HEK293T (cell line): ENCODE results near the gene MT1X.

Experiments
- CTCF ChIA-PET: fragments of 350-600 bp; formaldehyde crosslinking; extraction: SDS; loops from one replicate; lab custom pipeline; 2021; ENCODE audit warnings: antibody characterized with exemption, inconsistent platforms; lab: Yijun Ruan, JAX
- POLR2A ChIA-PET: fragments of 350-600 bp; formaldehyde crosslinking; extraction: SDS; loops from one replicate; lab custom pipeline; 2020; ENCODE audit warnings: antibody characterized with exemption, inconsistent platforms; lab: Yijun Ruan, JAX
- DNase-seq: peaks from one replicate; pipeline ENCODE4 v3.0.0; 2012; ENCODE audit warnings: mixed read lengths; ENCODE audit errors: extremely low spot score
- ARNT ChIP-seq: fragments of 450-650 bp; IDR thresholded peaks from 2 replicates; pipeline ENCODE4 v1.6.1; 2017; ENCODE audit warnings: mild to moderate bottlenecking
- BHLHE40 ChIP-seq: fragments of 450-650 bp; IDR thresholded peaks from 2 replicates; pipeline ENCODE4 v1.6.1; 2016; ENCODE audit warnings: mild to moderate bottlenecking, moderate library complexity, borderline replicate concordance
- CTBP1 ChIP-seq: fragments of 450-650 bp; IDR thresholded peaks from 2 replicates; pipeline ENCODE4 v1.6.1; 2016; ENCODE audit warnings: borderline replicate concordance
- ELF4 ChIP-seq: fragments of 450-650 bp; IDR thresholded peaks from 2 replicates; pipeline ENCODE4 v1.6.1; 2017; ENCODE audit warnings: antibody characterized with exemption
- FOXA1 ChIP-seq: fragments of 450-650 bp; IDR thresholded peaks from 2 replicates; pipeline ENCODE4 v1.6.1; 2016; ENCODE audit warnings: mild to moderate bottlenecking
- FOXK2 ChIP-seq: fragments of 450-650 bp; IDR thresholded peaks from 2 replicates; pipeline ENCODE4 v1.6.1; 2016; ENCODE audit warnings: mild to moderate bottlenecking
- FOXM1 ChIP-seq: fragments of 450-650 bp; IDR thresholded peaks from 2 replicates; pipeline ENCODE4 v1.6.1; 2017; ENCODE audit warnings: mild to moderate bottlenecking, borderline replicate concordance
- HDGF ChIP-seq: fragments of 450-650 bp; IDR thresholded peaks from 2 replicates; pipeline ENCODE4 v1.6.1; 2017; ENCODE audit warnings: antibody characterized with exemption, borderline replicate concordance
- L3MBTL2 ChIP-seq: fragments of 450-650 bp; conservative IDR thresholded peaks from 2 replicates; pipeline ENCODE4 v1.6.1; 2016; ENCODE audit warnings: mild to moderate bottlenecking
- LEF1 ChIP-seq: fragments of 450-650 bp; IDR thresholded peaks from 2 replicates; pipeline ENCODE4 v1.6.1; 2017; ENCODE audit warnings: mild to moderate bottlenecking, borderline replicate concordance
- NFRKB ChIP-seq: fragments of 450-650 bp; IDR thresholded peaks from 2 replicates; pipeline ENCODE4 v1.6.1; 2016; ENCODE audit warnings: mild to moderate bottlenecking, moderate library complexity
- PKNOX1 ChIP-seq: fragments of 450-650 bp; IDR thresholded peaks from 2 replicates; pipeline ENCODE4 v1.6.1; 2016
- SP1 ChIP-seq: fragments of 450-650 bp; IDR thresholded peaks from 2 replicates; pipeline ENCODE4 v1.6.1; 2017
- SUZ12 ChIP-seq: fragments of 450-650 bp; IDR thresholded peaks from 2 replicates; pipeline ENCODE4 v1.6.1; 2016; ENCODE audit warnings: mild to moderate bottlenecking
- TARDBP ChIP-seq: fragments of 450-650 bp; IDR thresholded peaks from 2 replicates; pipeline ENCODE4 v1.6.1; 2016
- ZNF384 ChIP-seq: fragments of 450-650 bp; IDR thresholded peaks from 2 replicates; pipeline ENCODE4 v1.6.1; 2016

The MT1X gene

DNA sequence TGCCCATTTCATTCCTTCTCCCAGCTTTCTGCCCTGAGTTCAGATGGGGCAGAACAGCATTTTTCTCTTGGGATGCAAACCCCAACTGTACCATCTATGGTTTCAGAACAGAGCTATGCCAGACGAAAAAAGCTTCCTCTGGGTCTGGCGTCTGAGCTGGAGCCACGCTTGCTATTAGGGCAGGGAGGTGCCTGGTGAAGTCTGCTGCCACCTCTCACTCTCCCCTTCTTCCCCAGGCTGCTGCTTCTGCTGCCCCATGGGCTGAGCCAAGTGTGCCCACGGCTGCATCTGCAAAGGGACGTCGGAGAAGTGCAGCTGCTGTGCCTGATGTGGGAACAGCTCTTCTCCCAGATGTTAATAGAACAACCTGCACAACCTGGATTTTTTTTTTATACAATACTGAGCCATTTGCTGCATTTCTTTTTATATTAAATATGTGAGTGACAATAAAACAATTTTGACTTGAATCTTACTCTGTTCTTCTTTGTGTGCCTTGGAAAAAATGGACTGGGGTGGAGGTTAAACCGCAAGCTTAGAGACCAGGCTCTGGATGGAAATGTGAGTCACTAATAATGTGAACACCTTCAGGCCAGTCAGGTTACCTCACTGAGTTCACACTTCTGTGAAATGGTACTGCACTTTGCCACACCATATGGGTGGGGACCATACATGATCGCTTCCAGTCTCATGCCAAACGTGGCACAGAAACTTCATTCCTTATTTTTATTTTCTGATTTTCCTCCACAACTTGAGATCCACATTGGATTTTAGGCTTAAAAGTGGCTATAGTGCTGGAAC is 45.5 kb upstream of the MT1X start:
- TF ChIP-seq TARDBP = no peak
- TF ChIP-seq L3MBTL2 = no peak
- no peak for TF ChIP-seq LEF1
- TF ChIP-seq NFRKB = no peak
- TF ChIP-seq PKNOX1 = no peak
- no peak for TF ChIP-seq FOXA1
- POLR2A ChIA-PET = no interaction called here
- CTCF ChIA-PET = interaction anchor here (0.6 kb wide), 1 partner anchor 932 kb away, joined by 3 read pairs; no protein-coding TSS in a partner anchor
- no peak for DNase-seq

GRCh38 chr16:56637814-56638750 is 44.2 kb upstream of the MT1X start, which contains the start of gene MT1A:
Gene MT1A, plus strand, starts transcription at chr16:56638666. Its CDS starts 73 bp downstream, at chr16:56638739.
- CTCF ChIA-PET = no interaction called here
- TF ChIP-seq TARDBP (no peak), FOXK2 (no peak), SP1 (no peak), SUZ12 (no peak), PKNOX1 (no peak), NFRKB (no peak), CTBP1 (no peak), ELF4 (no peak), HDGF (no peak), FOXA1 (no peak), ZNF384 (no peak), ARNT (no peak), FOXM1 (no peak), L3MBTL2 (no peak), BHLHE40 (no peak), LEF1 (no peak)
- POLR2A ChIA-PET = no interaction called here
- no peak for DNase-seq

GRCh38 chr16:56639045-56639444 is 43.2 kb upstream of the MT1X start:
- CTCF ChIA-PET = no interaction called here
- DNase-seq = no peak
- TF ChIP-seq HDGF = no peak
- no peak for TF ChIP-seq TARDBP
- no peak for TF ChIP-seq NFRKB
- no peak for TF ChIP-seq ARNT
- TF ChIP-seq L3MBTL2 = no peak
- TF ChIP-seq ELF4 = no peak
- TF ChIP-seq FOXM1 = no peak
- TF ChIP-seq ZNF384 = no peak
- no peak for TF ChIP-seq SP1
- no peak for TF ChIP-seq PKNOX1
- TF ChIP-seq SUZ12 = no peak
- TF ChIP-seq CTBP1 = no peak
- TF ChIP-seq FOXK2 = no peak
- no peak for TF ChIP-seq LEF1
- TF ChIP-seq BHLHE40 = no peak
- POLR2A ChIA-PET = no interaction called here

GRCh38 chr16:56640076-56640475 is 42.2 kb upstream of the MT1X start:
- TF ChIP-seq HDGF (no peak), L3MBTL2 (no peak), FOXK2 (no peak), PKNOX1 (no peak), NFRKB (no peak), CTBP1 (no peak), LEF1 (no peak)
- DNase-seq = no peak
- ChIA-PET POLR2A (no interaction called here), CTCF (no interaction called here)

- TF ChIP-seq L3MBTL2 = no peak
- no peak for TF ChIP-seq ARNT
- TF ChIP-seq ZNF384 = no peak
- TF ChIP-seq FOXM1 = no peak
- no peak for TF ChIP-seq FOXK2
- no peak for TF ChIP-seq NFRKB
- no peak for TF ChIP-seq HDGF
- TF ChIP-seq SP1 = no peak
- TF ChIP-seq SUZ12 = no peak
- TF ChIP-seq FOXA1 = no peak
- no peak for TF ChIP-seq PKNOX1
- no peak for TF ChIP-seq TARDBP
- TF ChIP-seq CTBP1 = no peak
- TF ChIP-seq BHLHE40 = no peak
- no peak for TF ChIP-seq ELF4
- no peak for TF ChIP-seq LEF1
- POLR2A ChIA-PET = no interaction called here
- DNase-seq = no peak
- CTCF ChIA-PET = interaction anchor here (0.9 kb wide), 1 partner anchor 65 kb away, joined by 3 read pairs; no protein-coding TSS in a partner anchor
Observed at GRCh38 chr16:56641166-56641565, 41.1 kb upstream of the MT1X start.
